ENCODE data around the gene GCSAML.
A peak's percentile ranks its signal among the peaks of the same experiment; 100 is the strongest.

Gene GCSAML

GRCh38 chr1:247529771-247530355 is 19.1 kb upstream of the GCSAML start:
- peaks cover 3% of the 10 kb centered on the region for H3K4me1 ChIP-seq (ENCODE audit: insufficient read depth, insufficient read length)
- TF ChIP-seq ZNF274 (IDR thresholded peaks at IDR 0.05; ENCODE audit: low read depth, low read length) (no peak), SUZ12 (IDR thresholded peaks at IDR 0.05; ENCODE audit: extremely low read depth, insufficient read depth, insufficient read length) (no peak), YY1 (IDR thresholded peaks at IDR 0.05; ENCODE audit: insufficient read depth, insufficient read length) (no peak)
- no peaks in the 10 kb centered on the region for H3K27me3 ChIP-seq (ENCODE audit: insufficient read depth, insufficient read length)
- no peak for DNase-seq (ENCODE audit: low read depth, low spot score)
- H3K36me3 ChIP-seq (ENCODE audit: insufficient read depth, insufficient read length, low read length) = no peaks in the 10 kb centered on the region
- H3K9ac ChIP-seq (ENCODE audit: insufficient read length, low read depth) = no peak overlapping the region
- no peaks in the 10 kb centered on the region; the same call in 1 of the 2 replicates for H3K9me3 ChIP-seq (ENCODE audit: insufficient read depth, low read length)
- no peak overlapping the region for H3K4me3 ChIP-seq (ENCODE audit: insufficient read length, low read depth)

- Histone ChIP-seq H3K27me3 (ENCODE audit: insufficient read depth, insufficient read length) (no peaks in the 10 kb centered on the region), H3K36me3 (ENCODE audit: insufficient read depth, insufficient read length, low read length) (no peaks in the 10 kb centered on the region), H3K9ac (ENCODE audit: insufficient read length, low read depth) (no peak overlapping the region), H3K4me3 (ENCODE audit: insufficient read length, low read depth) (no peak overlapping the region), H3K9me3 (ENCODE audit: insufficient read depth, low read length) (no peaks in the 10 kb centered on the region; the same call in 1 of the 2 replicates), H3K4me1 (ENCODE audit: insufficient read depth, insufficient read length) (peaks cover 3% of the 10 kb centered on the region)
- TF ChIP-seq YY1 (IDR thresholded peaks at IDR 0.05; ENCODE audit: insufficient read depth, insufficient read length) (no peak), ZNF274 (IDR thresholded peaks at IDR 0.05; ENCODE audit: low read depth, low read length) (no peak)
- DNase-seq (ENCODE audit: low read depth, low spot score) = no peak
Measured at GRCh38 chr1:247530785-247531184, 18.1 kb upstream of the GCSAML start.

- no peaks in the 10 kb centered on the region; the same call in 1 of the 2 replicates for H3K9me3 ChIP-seq (ENCODE audit: insufficient read depth, low read length)
- no peak overlapping the region for H3K9ac ChIP-seq (ENCODE audit: insufficient read length, low read depth)
- no peaks in the 10 kb centered on the region for H3K27me3 ChIP-seq (ENCODE audit: insufficient read depth, insufficient read length)
- peaks cover 3% of the 10 kb centered on the region for H3K4me1 ChIP-seq (ENCODE audit: insufficient read depth, insufficient read length)
- no peak overlapping the region for H3K4me3 ChIP-seq (ENCODE audit: insufficient read length, low read depth)
- peak; percentile 3 for DNase-seq (ENCODE audit: low read depth, low spot score)
- TF ChIP-seq ZNF274 (IDR thresholded peaks at IDR 0.05; ENCODE audit: low read depth, low read length) (no peak), YY1 (IDR thresholded peaks at IDR 0.05; ENCODE audit: insufficient read depth, insufficient read length) (no peak)
- H3K36me3 ChIP-seq (ENCODE audit: insufficient read depth, insufficient read length, low read length) = no peaks in the 10 kb centered on the region
Measured at GRCh38 chr1:247531937-247532336, 17.0 kb upstream of the GCSAML start.

GRCh38 chr1:247535402-247535801 is 13.5 kb upstream of the GCSAML start:
- Histone ChIP-seq H3K9ac (ENCODE audit: insufficient read length, low read depth) (no peak overlapping the region), H3K9me3 (ENCODE audit: insufficient read depth, low read length) (no peaks in the 10 kb centered on the region; the same call in 1 of the 2 replicates), H3K4me3 (ENCODE audit: insufficient read length, low read depth) (no peak overlapping the region), H3K36me3 (ENCODE audit: insufficient read depth, insufficient read length, low read length) (no peaks in the 10 kb centered on the region), H3K4me1 (ENCODE audit: insufficient read depth, insufficient read length) (peaks cover 3% of the 10 kb centered on the region), H3K27me3 (ENCODE audit: insufficient read depth, insufficient read length) (no peaks in the 10 kb centered on the region)
- no peak for DNase-seq (ENCODE audit: low read depth, low spot score)
- TF ChIP-seq YY1 (IDR thresholded peaks at IDR 0.05; ENCODE audit: insufficient read depth, insufficient read length) = no peak
- no peak for TF ChIP-seq ZNF274 (IDR thresholded peaks at IDR 0.05; ENCODE audit: low read depth, low read length)
- no peak for TF ChIP-seq SUZ12 (IDR thresholded peaks at IDR 0.05; ENCODE audit: extremely low read depth, insufficient read depth, insufficient read length)

GRCh38 chr1:247536340-247536739 is 12.6 kb upstream of the GCSAML start, which contains the start of gene OR2C3:
Gene OR2C3, minus strand, starts transcription at chr1:247536440. Its CDS starts 3,929 bp downstream, at chr1:247532511.
- H3K9ac ChIP-seq (ENCODE audit: insufficient read length, low read depth) = no peak within 1 kb of the TSS
- TF ChIP-seq YY1 (IDR thresholded peaks at IDR 0.05; ENCODE audit: insufficient read depth, insufficient read length) (no peak), SUZ12 (IDR thresholded peaks at IDR 0.05; ENCODE audit: extremely low read depth, insufficient read depth, insufficient read length) (no peak), ZNF274 (IDR thresholded peaks at IDR 0.05; ENCODE audit: low read depth, low read length) (no peak)
- H3K9me3 ChIP-seq (ENCODE audit: insufficient read depth, low read length) = no peaks in the 10 kb centered on the region; the same call in 1 of the 2 replicates
- H3K27me3 ChIP-seq (ENCODE audit: insufficient read depth, insufficient read length) = no peaks in the 10 kb centered on the region
- no peak within 1 kb of the TSS for H3K4me3 ChIP-seq (ENCODE audit: insufficient read length, low read depth)
- DNase-seq (ENCODE audit: low read depth, low spot score) = no peak
- H3K4me1 ChIP-seq (ENCODE audit: insufficient read depth, insufficient read length) = peaks cover 3% of the 10 kb centered on the region
- H3K36me3 ChIP-seq (ENCODE audit: insufficient read depth, insufficient read length, low read length) = no peaks in the 10 kb centered on the region

GRCh38 chr1:247538561-247538960 is 10.4 kb upstream of the GCSAML start:
- no peaks in the 10 kb centered on the region for H3K36me3 ChIP-seq (ENCODE audit: insufficient read depth, insufficient read length, low read length)
- no peak overlapping the region for H3K4me3 ChIP-seq (ENCODE audit: insufficient read length, low read depth)
- no peak for TF ChIP-seq YY1 (IDR thresholded peaks at IDR 0.05; ENCODE audit: insufficient read depth, insufficient read length)
- TF ChIP-seq SUZ12 (IDR thresholded peaks at IDR 0.05; ENCODE audit: extremely low read depth, insufficient read depth, insufficient read length) = no peak
- no peak for TF ChIP-seq ZNF274 (IDR thresholded peaks at IDR 0.05; ENCODE audit: low read depth, low read length)
- DNase-seq (ENCODE audit: low read depth, low spot score) = no peak
- H3K4me1 ChIP-seq (ENCODE audit: insufficient read depth, insufficient read length) = no peaks in the 10 kb centered on the region
- no peaks in the 10 kb centered on the region for H3K27me3 ChIP-seq (ENCODE audit: insufficient read depth, insufficient read length)
- H3K9me3 ChIP-seq (ENCODE audit: insufficient read depth, low read length) = no peaks in the 10 kb centered on the region
- H3K9ac ChIP-seq (ENCODE audit: insufficient read length, low read depth) = no peak overlapping the region

GRCh38 chr1:247539215-247539614 is 9.7 kb upstream of the GCSAML start:
- no peak for DNase-seq (ENCODE audit: low read depth, low spot score)
- Histone ChIP-seq H3K4me3 (ENCODE audit: insufficient read length, low read depth) (no peak overlapping the region), H3K9ac (ENCODE audit: insufficient read length, low read depth) (no peak overlapping the region), H3K4me1 (ENCODE audit: insufficient read depth, insufficient read length) (no peaks in the 10 kb centered on the region), H3K36me3 (ENCODE audit: insufficient read depth, insufficient read length, low read length) (no peaks in the 10 kb centered on the region), H3K27me3 (ENCODE audit: insufficient read depth, insufficient read length) (no peaks in the 10 kb centered on the region), H3K9me3 (ENCODE audit: insufficient read depth, low read length) (no peaks in the 10 kb centered on the region)
- no peak for TF ChIP-seq YY1 (IDR thresholded peaks at IDR 0.05; ENCODE audit: insufficient read depth, insufficient read length)
- TF ChIP-seq ZNF274 (IDR thresholded peaks at IDR 0.05; ENCODE audit: low read depth, low read length) = no peak
- no peak for TF ChIP-seq SUZ12 (IDR thresholded peaks at IDR 0.05; ENCODE audit: extremely low read depth, insufficient read depth, insufficient read length)

Data from NT2/D1 (cell line).